ENCODE results near the gene ARFRP1.

The ARFRP1 gene

DNA sequence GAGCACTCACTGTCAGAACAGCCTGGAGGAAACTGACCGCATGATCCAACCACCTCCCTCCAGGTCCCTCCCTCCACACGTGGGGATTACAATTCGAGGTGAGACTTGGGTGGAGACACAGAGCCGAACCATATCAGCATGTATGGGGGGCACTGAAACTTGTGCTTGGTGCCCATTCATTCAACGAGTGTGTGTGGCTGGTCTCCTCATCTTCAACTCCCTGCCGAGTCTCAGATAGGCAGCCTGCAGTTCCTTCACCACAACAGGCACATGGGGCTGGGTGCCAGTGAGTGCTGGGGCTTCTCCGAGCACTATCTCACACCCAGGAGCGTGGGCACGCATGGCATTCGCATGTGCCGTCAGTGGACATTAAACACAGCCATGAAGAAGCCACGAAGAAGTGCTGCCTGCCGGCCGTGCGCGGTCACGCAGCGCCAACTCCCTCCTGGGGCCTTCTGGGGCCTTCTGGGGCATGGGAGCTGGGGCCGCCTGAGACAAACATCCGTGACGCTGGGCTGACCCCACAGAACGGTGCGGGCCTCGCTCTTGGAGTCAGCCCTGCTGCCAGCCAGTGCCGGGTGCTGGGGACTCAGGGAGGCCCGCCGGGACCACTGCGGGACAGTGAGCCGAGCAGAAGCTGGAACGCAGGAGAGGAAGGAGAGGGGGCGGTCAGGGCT, 50.4 kb downstream of the ARFRP1 start:
- no peaks in the 10 kb centered on the region for H3F3A ChIP-seq (ENCODE audit: insufficient read depth)
- peak overlapping the region; percentile 98 for H2AFZ ChIP-seq (ENCODE audit: low read depth, low read length, severe bottlenecking)
- TF ChIP-seq EZH2phosphoT487 (conservative IDR thresholded peaks at IDR 0.05; ENCODE audit: low read length), result no peak
- peaks cover 13% of the 10 kb centered on the region for H3K79me2 ChIP-seq (ENCODE audit: insufficient read depth, low read length)
- H3K9me3 ChIP-seq (ENCODE audit: insufficient read depth, low read length), result no peaks in the 10 kb centered on the region
- H4K20me1 ChIP-seq (ENCODE audit: low read depth, low read length), result no peaks in the 10 kb centered on the region
- H3K4me2 ChIP-seq (ENCODE audit: low read depth, low read length, poor library complexity, severe bottlenecking), result peak overlapping the region; percentile 65
- H3K27ac ChIP-seq (ENCODE audit: low read depth, low read length), result no peak overlapping the region
- peak overlapping the region; percentile 75 for H3K9ac ChIP-seq (ENCODE audit: low read length)
- H3K9me2 ChIP-seq (replicated peaks; ENCODE audit: insufficient read depth, low read length), result no peaks in the 10 kb centered on the region
- no peaks in the 10 kb centered on the region for H3K36me3 ChIP-seq (ENCODE audit: low read length)
- peak overlapping the region; percentile 75 for H3K4me3 ChIP-seq (ENCODE audit: insufficient read depth, low read length, poor library complexity, severe bottlenecking)
- H3K27me3 ChIP-seq (ENCODE audit: low read length), result no peaks in the 10 kb centered on the region

- Histone ChIP-seq H4K20me1 (ENCODE audit: low read depth, low read length) (no peaks in the 10 kb centered on the region), H3K9ac (ENCODE audit: low read length) (no peak overlapping the region), H3K27ac (ENCODE audit: low read depth, low read length) (no peak overlapping the region), H3K9me3 (ENCODE audit: insufficient read depth, low read length) (no peaks in the 10 kb centered on the region), H3K36me3 (ENCODE audit: low read length) (no peaks in the 10 kb centered on the region), H3K27me3 (ENCODE audit: low read length) (no peaks in the 10 kb centered on the region), H3K4me2 (ENCODE audit: low read depth, low read length, poor library complexity, severe bottlenecking) (no peak overlapping the region), H2AFZ (ENCODE audit: low read depth, low read length, severe bottlenecking) (no peak overlapping the region), H3K4me3 (ENCODE audit: insufficient read depth, low read length, poor library complexity, severe bottlenecking) (no peak overlapping the region), H3F3A (ENCODE audit: insufficient read depth) (no peaks in the 10 kb centered on the region), H3K9me2 (replicated peaks; ENCODE audit: insufficient read depth, low read length) (no peaks in the 10 kb centered on the region), H3K79me2 (ENCODE audit: insufficient read depth, low read length) (peaks cover 13% of the 10 kb centered on the region)
- no peak for TF ChIP-seq CTCF (IDR thresholded peaks at IDR 0.05; ENCODE audit: insufficient read depth, low read length, poor library complexity, severe bottlenecking)
- TF ChIP-seq EZH2phosphoT487 (conservative IDR thresholded peaks at IDR 0.05; ENCODE audit: low read length), result no peak
These were observed 51.3 kb downstream of the ARFRP1 start for GRCh38 chr20:63656451-63656850.

- Histone ChIP-seq H3K79me2 (ENCODE audit: insufficient read depth, low read length) (peaks cover 13% of the 10 kb centered on the region), H3K4me3 (ENCODE audit: insufficient read depth, low read length, poor library complexity, severe bottlenecking) (no peak overlapping the region), H3K9ac (ENCODE audit: low read length) (no peak overlapping the region), H3K36me3 (ENCODE audit: low read length) (no peaks in the 10 kb centered on the region), H3K9me2 (replicated peaks; ENCODE audit: insufficient read depth, low read length) (no peaks in the 10 kb centered on the region), H3K9me3 (ENCODE audit: insufficient read depth, low read length) (no peaks in the 10 kb centered on the region), H3K4me2 (ENCODE audit: low read depth, low read length, poor library complexity, severe bottlenecking) (no peak overlapping the region), H3K27me3 (ENCODE audit: low read length) (no peaks in the 10 kb centered on the region), H3K27ac (ENCODE audit: low read depth, low read length) (no peak overlapping the region), H3F3A (ENCODE audit: insufficient read depth) (no peaks in the 10 kb centered on the region), H4K20me1 (ENCODE audit: low read depth, low read length) (no peaks in the 10 kb centered on the region), H2AFZ (ENCODE audit: low read depth, low read length, severe bottlenecking) (no peak overlapping the region)
- TF ChIP-seq CTCF (IDR thresholded peaks at IDR 0.05; ENCODE audit: insufficient read depth, low read length, poor library complexity, severe bottlenecking) (no peak), EZH2phosphoT487 (conservative IDR thresholded peaks at IDR 0.05; ENCODE audit: low read length) (no peak)
These were observed 52.5 kb downstream of the ARFRP1 start for GRCh38 chr20:63655249-63655648.

- Histone ChIP-seq H3K27me3 (ENCODE audit: low read length) (no peaks in the 10 kb centered on the region), H3K27ac (ENCODE audit: low read depth, low read length) (no peak overlapping the region), H3K9ac (ENCODE audit: low read length) (no peak overlapping the region), H3K79me2 (ENCODE audit: insufficient read depth, low read length) (peaks cover 6% of the 10 kb centered on the region), H3F3A (ENCODE audit: insufficient read depth) (no peaks in the 10 kb centered on the region), H3K36me3 (ENCODE audit: low read length) (no peaks in the 10 kb centered on the region), H2AFZ (ENCODE audit: low read depth, low read length, severe bottlenecking) (no peak overlapping the region), H3K4me3 (ENCODE audit: insufficient read depth, low read length, poor library complexity, severe bottlenecking) (no peak overlapping the region), H4K20me1 (ENCODE audit: low read depth, low read length) (no peaks in the 10 kb centered on the region), H3K9me2 (replicated peaks; ENCODE audit: insufficient read depth, low read length) (no peaks in the 10 kb centered on the region), H3K4me2 (ENCODE audit: low read depth, low read length, poor library complexity, severe bottlenecking) (no peak overlapping the region), H3K9me3 (ENCODE audit: insufficient read depth, low read length) (no peaks in the 10 kb centered on the region)
- TF ChIP-seq EZH2phosphoT487 (conservative IDR thresholded peaks at IDR 0.05; ENCODE audit: low read length) (no peak), CTCF (IDR thresholded peaks at IDR 0.05; ENCODE audit: insufficient read depth, low read length, poor library complexity, severe bottlenecking) (no peak)
These were observed 53.7 kb downstream of the ARFRP1 start for GRCh38 chr20:63653974-63654668.
